K562 (cell line): ENCODE results near the gene ETV4.

Experiments
- BDP1 ChIP-seq: IDR thresholded peaks from 3 replicates; pipeline ENCODE4 v1.6.1; 2011; ENCODE audit not compliant: insufficient read length, insufficient read depth
- CREB1 ChIP-seq, 2 experiments: sonication (generic) in 1 of 2; formaldehyde crosslinking in 1 of 2; IDR thresholded peaks; 2 replicates each; pipeline versions ENCODE4 v1.6.1 to v1.8.0; 2012 to 2022; ENCODE audit warnings: inconsistent platforms in 1 of 2, mild to moderate bottlenecking in 1 of 2, missing genetic modification reagents in 1 of 2, moderate library complexity in 1 of 2
- EZH2 ChIP-seq: IDR thresholded peaks from 2 replicates; pipeline ENCODE4 v1.6.1; 2012; ENCODE audit warnings: low read depth, mild to moderate bottlenecking, inconsistent platforms, low read length, borderline replicate concordance
- HCFC1 ChIP-seq: IDR thresholded peaks from 2 replicates; pipeline ENCODE4 v1.6.1; 2012; ENCODE audit warnings: low read depth, low read length, improper control_type of control experiment
- KDM1A ChIP-seq, 2 experiments: fragments of 450-650 bp; IDR thresholded peaks; 2 replicates each; pipeline ENCODE4 v1.6.1; 2016; ENCODE audit warnings: mild to moderate bottlenecking in 2 of 2
- NCOA6 ChIP-seq: fragments of 450-650 bp; IDR thresholded peaks from 2 replicates; pipeline ENCODE4 v1.6.1; 2017; ENCODE audit warnings: mild to moderate bottlenecking
- POLR2A ChIP-seq: fragments of 450-650 bp; conservative IDR thresholded peaks from 2 replicates; pipeline ENCODE4 v1.6.1; 2016
- RFX5 ChIP-seq: IDR thresholded peaks from 2 replicates; pipeline ENCODE4 v1.6.1; 2011; ENCODE audit warnings: low read depth, mild to moderate bottlenecking, improper control_type of control experiment, low read length
- ZNF316 ChIP-seq: fragments of 450-650 bp; IDR thresholded peaks from 2 replicates; pipeline ENCODE4 v1.6.1; 2016
- ZNF57 ChIP-seq: fragments of 450-650 bp; formaldehyde crosslinking; IDR thresholded peaks from 2 replicates; pipeline ENCODE4 v1.4.0; 2020; ENCODE audit warnings: mild to moderate bottlenecking, moderate library complexity
- TF ChIP-seq, protein P1 (sequence below): sonication (generic); formaldehyde crosslinking; IDR thresholded peaks from 2 replicates; pipeline ENCODE4 v1.8.0; 2022; ENCODE audit warnings: mild to moderate bottlenecking, missing genetic modification reagents, borderline replicate concordance
- TF ChIP-seq, protein P2 (sequence below), 3 experiments: IDR thresholded peaks in 2 of 3; conservative IDR thresholded peaks in 1 of 3; 2 replicates each; pipeline ENCODE4 v1.5.1; 2011 to 2012; ENCODE audit warnings: low read length in 3 of 3, mild to moderate bottlenecking in 3 of 3, control low read depth in 2 of 3, improper control_type of control experiment in 1 of 3, inconsistent platforms in 1 of 3, low read depth in 1 of 3, mixed read lengths in 1 of 3, moderate library complexity in 1 of 3; ENCODE audit not compliant: insufficient read depth in 2 of 3

DNA sequence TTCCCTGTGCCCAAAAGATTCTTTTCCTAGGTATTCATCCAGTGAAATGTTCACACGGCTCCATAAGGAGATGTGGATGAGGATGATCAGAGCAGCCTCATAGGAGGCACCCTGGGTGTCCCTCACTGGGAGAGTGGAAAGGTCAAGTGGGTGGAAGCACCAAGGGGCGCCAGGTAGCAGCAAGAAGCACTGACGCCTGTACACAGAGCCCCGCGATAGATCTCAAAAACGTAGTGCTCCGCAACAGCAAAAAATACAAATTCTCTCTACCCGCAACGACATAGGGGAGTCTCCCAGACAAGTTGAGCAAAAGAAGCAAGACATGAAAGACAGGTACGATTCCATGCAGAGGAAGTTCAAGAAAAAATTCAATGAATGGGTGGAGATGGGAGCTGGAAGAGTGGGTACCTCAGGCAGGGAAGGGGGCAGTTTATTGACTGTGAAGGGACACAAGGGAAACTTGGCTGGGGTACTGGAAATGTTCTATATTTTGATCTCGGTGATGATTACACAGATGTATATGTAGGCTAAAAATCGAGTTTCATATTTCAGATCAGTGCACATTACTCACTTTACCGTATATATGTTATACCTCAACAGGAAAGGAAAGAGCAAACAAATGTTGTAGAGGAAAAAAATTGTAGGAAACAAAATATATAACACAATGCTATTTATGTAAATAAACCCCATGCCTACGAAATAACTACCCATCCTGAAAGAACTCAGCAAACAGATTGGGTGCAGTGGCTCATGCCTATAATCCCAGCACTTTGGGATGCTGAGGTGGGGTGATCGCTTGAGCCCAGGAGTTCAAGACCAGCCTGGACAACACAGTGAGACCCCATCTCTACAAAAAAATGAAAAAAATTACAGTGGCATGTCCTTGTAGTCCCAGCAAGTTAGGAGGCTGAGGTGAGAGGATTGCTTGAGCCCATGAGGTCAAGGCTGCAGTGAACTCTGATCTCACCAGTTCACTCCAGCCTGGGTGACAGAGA, 17.8 kb upstream of the ETV4 start:
- TF ChIP-seq KDM1A (IDR thresholded peaks at IDR 0.05) (no peak), NCOA6 (no peak), BDP1 (no peak), ZNF316 (no peak), RFX5 (no peak), ZNF57 (CRISPR knock-in tag) (no peak), POLR2A (no peak), HCFC1 (no peak), EZH2 (no peak), CREB1 (IDR thresholded peaks at IDR 0.05) (no peak), CREB1 (CRISPR knock-in tag; IDR thresholded peaks at IDR 0.05) (no peak)
- TF ChIP-seq, protein P1, sequence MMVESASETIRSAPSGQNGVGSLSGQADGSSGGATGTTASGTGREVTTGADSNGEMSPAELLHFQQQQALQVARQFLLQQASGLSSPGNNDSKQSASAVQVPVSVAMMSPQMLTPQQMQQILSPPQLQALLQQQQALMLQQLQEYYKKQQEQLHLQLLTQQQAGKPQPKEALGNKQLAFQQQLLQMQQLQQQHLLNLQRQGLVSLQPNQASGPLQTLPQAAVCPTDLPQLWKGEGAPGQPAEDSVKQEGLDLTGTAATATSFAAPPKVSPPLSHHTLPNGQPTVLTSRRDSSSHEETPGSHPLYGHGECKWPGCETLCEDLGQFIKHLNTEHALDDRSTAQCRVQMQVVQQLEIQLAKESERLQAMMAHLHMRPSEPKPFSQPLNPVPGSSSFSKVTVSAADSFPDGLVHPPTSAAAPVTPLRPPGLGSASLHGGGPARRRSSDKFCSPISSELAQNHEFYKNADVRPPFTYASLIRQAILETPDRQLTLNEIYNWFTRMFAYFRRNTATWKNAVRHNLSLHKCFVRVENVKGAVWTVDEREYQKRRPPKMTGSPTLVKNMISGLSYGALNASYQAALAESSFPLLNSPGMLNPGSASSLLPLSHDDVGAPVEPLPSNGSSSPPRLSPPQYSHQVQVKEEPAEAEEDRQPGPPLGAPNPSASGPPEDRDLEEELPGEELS, result no peak
- TF ChIP-seq, protein P2, sequence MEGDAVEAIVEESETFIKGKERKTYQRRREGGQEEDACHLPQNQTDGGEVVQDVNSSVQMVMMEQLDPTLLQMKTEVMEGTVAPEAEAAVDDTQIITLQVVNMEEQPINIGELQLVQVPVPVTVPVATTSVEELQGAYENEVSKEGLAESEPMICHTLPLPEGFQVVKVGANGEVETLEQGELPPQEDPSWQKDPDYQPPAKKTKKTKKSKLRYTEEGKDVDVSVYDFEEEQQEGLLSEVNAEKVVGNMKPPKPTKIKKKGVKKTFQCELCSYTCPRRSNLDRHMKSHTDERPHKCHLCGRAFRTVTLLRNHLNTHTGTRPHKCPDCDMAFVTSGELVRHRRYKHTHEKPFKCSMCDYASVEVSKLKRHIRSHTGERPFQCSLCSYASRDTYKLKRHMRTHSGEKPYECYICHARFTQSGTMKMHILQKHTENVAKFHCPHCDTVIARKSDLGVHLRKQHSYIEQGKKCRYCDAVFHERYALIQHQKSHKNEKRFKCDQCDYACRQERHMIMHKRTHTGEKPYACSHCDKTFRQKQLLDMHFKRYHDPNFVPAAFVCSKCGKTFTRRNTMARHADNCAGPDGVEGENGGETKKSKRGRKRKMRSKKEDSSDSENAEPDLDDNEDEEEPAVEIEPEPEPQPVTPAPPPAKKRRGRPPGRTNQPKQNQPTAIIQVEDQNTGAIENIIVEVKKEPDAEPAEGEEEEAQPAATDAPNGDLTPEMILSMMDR (IDR thresholded peaks at IDR 0.05 in 2 of 3, conservative IDR thresholded peaks at IDR 0.05 in 1 of 3; ENCODE audit: insufficient read depth in 2 of 3, low read depth in 1 of 3, low read length in 3 of 3), result no peak
